C4-2B (cell line): ENCODE results near the gene PLK1.

Experiments
- ZFX ChIP-seq: fragments of 450-650 bp; IDR thresholded peaks from 2 replicates; pipeline ENCODE4 v1.6.1; 2017
- TF ChIP-seq, protein P1 (sequence below): fragments of 450-650 bp; conservative IDR thresholded peaks from 2 replicates; pipeline ENCODE4 v1.5.1; 2017; ENCODE audit warnings: mild to moderate bottlenecking

DNA sequence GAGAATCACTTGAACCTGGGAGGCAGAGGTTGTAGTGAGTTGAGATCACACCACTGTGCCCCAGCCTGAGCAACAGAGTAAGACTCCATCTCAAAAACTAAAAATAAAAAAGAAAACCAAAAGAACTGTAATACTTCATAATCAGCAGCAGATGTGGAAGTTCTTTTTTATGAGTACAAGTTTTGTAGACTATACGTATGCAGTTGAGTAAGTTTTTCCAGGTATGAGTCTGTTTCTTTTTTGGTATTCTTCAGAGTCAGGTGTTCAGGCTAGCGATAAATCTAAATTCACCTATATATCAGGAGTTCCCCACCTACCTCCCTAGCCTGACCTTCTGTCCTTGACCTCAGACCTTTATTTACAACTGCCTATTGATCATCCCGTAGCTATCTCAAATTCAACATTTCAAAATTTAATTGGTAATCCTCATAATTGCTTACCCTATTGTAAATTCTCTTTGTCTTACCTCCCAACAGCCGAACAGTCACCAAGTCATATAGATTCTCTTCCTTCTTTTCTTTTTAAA lies 26.7 kb upstream of the PLK1 start:
- TF ChIP-seq, protein P1, sequence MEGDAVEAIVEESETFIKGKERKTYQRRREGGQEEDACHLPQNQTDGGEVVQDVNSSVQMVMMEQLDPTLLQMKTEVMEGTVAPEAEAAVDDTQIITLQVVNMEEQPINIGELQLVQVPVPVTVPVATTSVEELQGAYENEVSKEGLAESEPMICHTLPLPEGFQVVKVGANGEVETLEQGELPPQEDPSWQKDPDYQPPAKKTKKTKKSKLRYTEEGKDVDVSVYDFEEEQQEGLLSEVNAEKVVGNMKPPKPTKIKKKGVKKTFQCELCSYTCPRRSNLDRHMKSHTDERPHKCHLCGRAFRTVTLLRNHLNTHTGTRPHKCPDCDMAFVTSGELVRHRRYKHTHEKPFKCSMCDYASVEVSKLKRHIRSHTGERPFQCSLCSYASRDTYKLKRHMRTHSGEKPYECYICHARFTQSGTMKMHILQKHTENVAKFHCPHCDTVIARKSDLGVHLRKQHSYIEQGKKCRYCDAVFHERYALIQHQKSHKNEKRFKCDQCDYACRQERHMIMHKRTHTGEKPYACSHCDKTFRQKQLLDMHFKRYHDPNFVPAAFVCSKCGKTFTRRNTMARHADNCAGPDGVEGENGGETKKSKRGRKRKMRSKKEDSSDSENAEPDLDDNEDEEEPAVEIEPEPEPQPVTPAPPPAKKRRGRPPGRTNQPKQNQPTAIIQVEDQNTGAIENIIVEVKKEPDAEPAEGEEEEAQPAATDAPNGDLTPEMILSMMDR = no peak
- no peak for TF ChIP-seq ZFX
